ENCODE results near the gene KLHL15.

Gene KLHL15

DNA sequence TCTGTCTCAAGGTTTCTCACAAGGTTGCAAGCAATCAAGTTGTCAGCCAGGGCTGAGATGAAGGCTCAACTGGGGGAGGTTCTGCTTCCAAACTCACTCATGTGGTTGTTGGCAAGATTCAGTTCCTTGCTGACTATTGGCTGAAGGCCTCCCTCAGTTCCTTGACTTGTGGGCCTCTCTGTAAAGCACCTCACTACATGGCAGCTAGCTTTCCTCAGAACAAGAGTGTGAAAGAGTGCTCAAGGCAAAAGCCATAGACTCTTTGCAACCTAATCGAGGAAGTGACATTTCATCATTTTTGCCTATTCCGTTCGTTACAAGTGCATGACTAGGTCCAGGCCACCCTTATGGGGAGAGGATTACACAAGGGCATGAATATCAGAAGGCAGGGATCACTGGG lies 67.2 kb downstream of the KLHL15 start:
- TF ChIP-seq, protein P1, sequence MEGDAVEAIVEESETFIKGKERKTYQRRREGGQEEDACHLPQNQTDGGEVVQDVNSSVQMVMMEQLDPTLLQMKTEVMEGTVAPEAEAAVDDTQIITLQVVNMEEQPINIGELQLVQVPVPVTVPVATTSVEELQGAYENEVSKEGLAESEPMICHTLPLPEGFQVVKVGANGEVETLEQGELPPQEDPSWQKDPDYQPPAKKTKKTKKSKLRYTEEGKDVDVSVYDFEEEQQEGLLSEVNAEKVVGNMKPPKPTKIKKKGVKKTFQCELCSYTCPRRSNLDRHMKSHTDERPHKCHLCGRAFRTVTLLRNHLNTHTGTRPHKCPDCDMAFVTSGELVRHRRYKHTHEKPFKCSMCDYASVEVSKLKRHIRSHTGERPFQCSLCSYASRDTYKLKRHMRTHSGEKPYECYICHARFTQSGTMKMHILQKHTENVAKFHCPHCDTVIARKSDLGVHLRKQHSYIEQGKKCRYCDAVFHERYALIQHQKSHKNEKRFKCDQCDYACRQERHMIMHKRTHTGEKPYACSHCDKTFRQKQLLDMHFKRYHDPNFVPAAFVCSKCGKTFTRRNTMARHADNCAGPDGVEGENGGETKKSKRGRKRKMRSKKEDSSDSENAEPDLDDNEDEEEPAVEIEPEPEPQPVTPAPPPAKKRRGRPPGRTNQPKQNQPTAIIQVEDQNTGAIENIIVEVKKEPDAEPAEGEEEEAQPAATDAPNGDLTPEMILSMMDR (IDR thresholded peaks at IDR 0.05; ENCODE audit: low read depth, low read length, missing control alignments): no peak
- DNase-seq (ENCODE audit: low read depth): no peak
- no peak overlapping the region for H3K4me3 ChIP-seq (ENCODE audit: low read depth, low read length)
- in situ Hi-C loops (cut with HindIII; ENCODE audit: low sequenced_read_pairs): no loop called here

DNA sequence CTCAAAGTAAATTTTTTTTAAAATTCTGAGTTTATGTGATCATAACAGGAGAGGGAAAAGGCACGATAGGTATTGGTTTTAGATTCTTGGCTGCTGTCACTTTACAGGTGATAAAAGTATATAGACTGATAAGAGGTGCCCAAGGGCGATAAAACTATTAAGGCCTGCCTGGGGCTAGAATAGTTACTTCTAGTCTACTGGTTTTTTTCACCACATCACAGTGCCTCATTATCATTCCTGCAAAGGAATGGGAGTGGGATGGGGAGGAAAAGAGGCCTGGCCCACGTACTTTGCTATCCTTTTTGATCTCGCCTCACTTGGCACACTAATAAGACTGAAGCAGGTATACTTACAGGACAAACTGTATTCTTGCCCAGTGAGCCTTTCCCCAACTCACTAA lies 72.6 kb downstream of the KLHL15 start:
- TF ChIP-seq, protein P1 (IDR thresholded peaks at IDR 0.05; ENCODE audit: low read depth, low read length, missing control alignments): no peak
- in situ Hi-C loops (cut with HindIII; ENCODE audit: low sequenced_read_pairs): no loop called here
- DNase-seq (ENCODE audit: low read depth): no peak
- no peak overlapping the region for H3K4me3 ChIP-seq (ENCODE audit: low read depth, low read length)

DNA sequence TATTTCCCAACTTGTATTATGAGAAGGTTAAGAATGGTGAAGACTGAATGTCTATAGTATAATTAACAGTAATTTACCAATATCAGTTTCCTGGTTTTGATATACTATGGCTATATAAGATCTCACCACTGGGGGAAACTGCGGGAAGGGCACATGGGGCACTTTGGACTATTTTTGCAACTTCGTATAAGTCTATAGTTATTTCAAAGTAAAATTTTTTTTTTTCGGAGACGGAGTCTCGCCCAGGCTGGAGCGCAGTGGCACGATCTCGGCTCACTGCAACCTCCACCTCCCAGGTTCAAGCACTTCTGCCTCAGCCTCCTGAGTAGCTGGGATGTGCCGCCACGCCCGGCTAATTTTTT lies 73.1 kb downstream of the KLHL15 start:
- DNase-seq (ENCODE audit: low read depth): no peak
- in situ Hi-C loops (cut with HindIII; ENCODE audit: low sequenced_read_pairs): no loop called here
- TF ChIP-seq, protein P1 (IDR thresholded peaks at IDR 0.05; ENCODE audit: low read depth, low read length, missing control alignments): no peak

DNA sequence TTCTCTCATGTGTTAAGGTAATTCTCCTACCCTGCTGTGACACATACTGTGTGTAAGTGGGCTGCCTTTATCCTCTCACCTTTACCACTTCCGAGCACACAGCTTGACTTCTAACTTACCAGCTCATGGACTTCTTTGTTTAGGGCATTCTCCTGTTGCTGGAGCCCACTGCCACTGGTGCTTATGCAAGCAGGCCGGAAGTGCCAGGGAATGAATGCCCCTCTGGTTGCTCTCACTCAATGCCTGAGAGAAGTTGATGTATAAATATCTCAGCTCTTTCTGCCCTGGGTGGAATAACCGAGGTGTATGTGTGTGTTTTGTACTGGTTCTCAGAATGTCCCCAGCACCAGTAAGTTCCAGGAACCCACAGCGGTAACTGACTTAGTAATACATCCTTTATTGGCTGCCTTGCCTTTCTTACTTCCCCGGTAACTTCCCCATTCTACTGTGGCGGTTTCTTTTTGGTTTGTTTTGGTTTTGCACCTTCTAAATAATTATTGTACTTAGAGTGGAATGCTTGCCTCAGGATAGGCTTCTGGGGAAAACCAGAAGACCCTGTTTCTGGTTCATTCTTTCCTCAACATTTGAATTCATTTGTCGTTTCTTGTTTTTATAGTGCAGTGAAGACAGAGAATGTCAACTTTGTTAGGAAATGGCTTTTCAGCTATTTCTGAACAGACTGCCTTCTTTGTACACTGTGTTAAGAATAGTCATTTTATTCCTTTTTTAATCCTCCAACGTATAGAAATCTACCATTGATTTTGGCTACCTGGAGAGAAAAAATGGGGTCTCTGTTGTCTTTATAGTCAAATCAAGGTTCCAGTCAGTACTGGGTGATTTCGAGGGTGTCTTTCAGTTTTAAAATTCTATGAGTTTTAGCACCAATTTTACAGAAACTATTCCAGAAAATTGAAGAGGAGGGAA lies 73.7 kb downstream of the KLHL15 start:
- DNase-seq (ENCODE audit: low read depth): no peak
- TF ChIP-seq, protein P1 (IDR thresholded peaks at IDR 0.05; ENCODE audit: low read depth, low read length, missing control alignments): no peak
- in situ Hi-C loops (cut with HindIII; ENCODE audit: low sequenced_read_pairs): no loop called here
- H3K4me3 ChIP-seq (ENCODE audit: low read depth, low read length): no peak overlapping the region

More for the DNA sequence above, 73.1 kb downstream of the KLHL15 start:
- no peak overlapping the region for H3K4me3 ChIP-seq (ENCODE audit: low read depth, low read length)

DNA sequence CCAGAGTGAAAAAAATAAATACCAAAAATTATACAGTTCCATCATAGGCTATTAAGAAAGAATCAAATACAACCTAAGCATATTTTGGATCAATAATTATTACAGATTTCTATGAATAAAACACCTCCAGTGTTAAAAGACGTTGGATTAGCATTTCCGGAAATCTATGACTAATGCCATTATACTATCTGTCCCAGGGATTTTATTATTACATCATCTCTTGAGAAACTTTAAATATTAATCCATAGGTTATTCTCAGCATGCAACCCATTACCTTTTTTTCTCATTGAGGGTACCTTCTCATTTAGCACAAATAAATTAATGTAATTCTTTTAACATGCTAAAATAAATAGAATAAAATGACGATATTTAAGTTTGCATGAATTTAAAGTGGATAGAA lies 74.6 kb downstream of the KLHL15 start:
- no peak for DNase-seq (ENCODE audit: low read depth)
- TF ChIP-seq, protein P1 (IDR thresholded peaks at IDR 0.05; ENCODE audit: low read depth, low read length, missing control alignments): no peak
- no peak overlapping the region for H3K4me3 ChIP-seq (ENCODE audit: low read depth, low read length)
- in situ Hi-C loops (cut with HindIII; ENCODE audit: low sequenced_read_pairs): no loop called here

DNA sequence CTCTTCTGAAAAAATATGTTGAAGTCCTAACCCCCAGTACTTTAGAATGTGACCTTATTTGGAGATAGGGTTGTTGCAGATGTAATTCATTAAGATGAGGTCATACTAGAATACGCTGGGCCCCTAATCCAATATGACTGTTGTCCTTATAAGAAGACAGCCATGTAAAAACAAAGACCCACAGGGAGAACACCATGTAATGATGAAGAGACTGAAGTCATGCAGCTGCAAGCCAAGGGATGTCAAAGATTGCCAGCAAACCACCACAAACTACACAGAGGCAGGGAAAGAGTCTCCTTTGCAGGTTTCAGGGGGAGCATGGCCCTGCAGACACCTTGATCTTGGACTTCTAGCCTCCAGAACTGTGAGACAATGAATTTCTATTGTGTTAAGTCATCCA lies 81.8 kb downstream of the KLHL15 start:
- TF ChIP-seq, protein P1 (IDR thresholded peaks at IDR 0.05; ENCODE audit: low read depth, low read length, missing control alignments): no peak
- in situ Hi-C loops (cut with HindIII; ENCODE audit: low sequenced_read_pairs): no loop called here
- H3K4me3 ChIP-seq (ENCODE audit: low read depth, low read length): no peak overlapping the region
- no peak for DNase-seq (ENCODE audit: low read depth)
